Mucosa of rectum (tissue), 2 donors: Measurements from ENCODE around the gene GNL2.
"Not testable (repeated sequence)": the region's sequence is repeated elsewhere in the genome, so short reads cannot be mapped to it uniquely, and the experiment has no call there.

Experiments
- H3K27ac ChIP-seq, 2 donors: one replicate each; pipeline ENCODE4 v1.7.0; 2013; ENCODE audit warnings: inconsistent platforms in 2 of 2, low read depth in 2 of 2, low read length in 2 of 2
- H3K27me3 ChIP-seq, 2 donors: one replicate each; pipeline ENCODE4 v1.7.0; 2013; ENCODE audit warnings: low read length in 2 of 2; ENCODE audit not compliant: control insufficient read depth in 2 of 2, insufficient read depth in 2 of 2
- H3K36me3 ChIP-seq, 2 donors: one replicate each; pipeline ENCODE4 v1.7.0; 2013; ENCODE audit warnings: low read length in 2 of 2; ENCODE audit not compliant: control insufficient read depth in 2 of 2, insufficient read depth in 2 of 2
- H3K4me1 ChIP-seq, 2 donors: one replicate each; pipeline ENCODE4 v1.7.0; 2013; ENCODE audit warnings: low read length in 2 of 2, mild to moderate bottlenecking in 1 of 2; ENCODE audit not compliant: control insufficient read depth in 2 of 2, insufficient read depth in 2 of 2
- H3K4me3 ChIP-seq, 2 donors: one replicate each; pipeline ENCODE4 v1.7.0; 2013; ENCODE audit warnings: low read length in 2 of 2
- H3K9ac ChIP-seq, 2 donors: one replicate each; pipeline ENCODE4 v1.7.0; 2013; ENCODE audit warnings: low read length in 2 of 2, low read depth in 1 of 2, mild to moderate bottlenecking in 1 of 2
- H3K9me3 ChIP-seq, 2 donors: one replicate each; pipeline ENCODE4 v1.7.0; 2013; ENCODE audit warnings: low read length in 2 of 2; ENCODE audit not compliant: control insufficient read depth in 2 of 2
- donor health status: healthy.
- donor health status: Normal muscosa, but diverticular disease.

GNL2 gene

GRCh38 chr1:37588939-37589338 lies 6.8 kb downstream of the GNL2 start:
- no peak overlapping the region for H3K27ac ChIP-seq
- no peaks in the 10 kb centered on the region for H3K9me3 ChIP-seq
- no peaks in the 10 kb centered on the region for H3K27me3 ChIP-seq
- H3K36me3 ChIP-seq, result peaks cover 54 to 59% of the 10 kb centered on the region in 2 donors
- no peak overlapping the region for H3K9ac ChIP-seq
- H3K4me1 ChIP-seq, result peaks cover 0 to under 1% of the 10 kb centered on the region in 2 donors
- H3K4me3 ChIP-seq, result no peak overlapping the region

DNA sequence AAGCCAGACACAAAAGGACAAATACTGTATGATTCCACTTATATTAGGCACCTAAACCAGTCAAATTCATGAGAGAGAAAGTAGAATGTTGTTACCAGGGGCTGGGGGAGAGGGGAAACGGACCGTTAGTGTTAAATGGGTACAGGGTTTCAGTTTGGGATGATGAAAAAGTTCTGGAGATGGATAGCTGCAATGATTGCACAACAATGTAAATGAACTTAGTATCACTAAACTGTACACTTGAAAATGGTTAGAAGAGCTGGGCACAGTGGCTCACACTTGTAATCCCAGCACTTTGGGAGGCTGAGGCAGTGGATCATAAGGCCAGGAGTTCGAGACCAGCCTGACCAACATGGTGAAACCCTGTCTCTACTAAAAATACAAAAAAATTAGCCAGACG lies 11.2 kb downstream of the GNL2 start:
- not testable (repeated sequence) for H3K27me3 ChIP-seq, H3K4me3 ChIP-seq, H3K27ac ChIP-seq, H3K4me1 ChIP-seq, H3K9ac ChIP-seq, H3K9me3 ChIP-seq
- H3K36me3 ChIP-seq, result peaks cover 59 to 62% of the 10 kb centered on the region in 2 donors

DNA sequence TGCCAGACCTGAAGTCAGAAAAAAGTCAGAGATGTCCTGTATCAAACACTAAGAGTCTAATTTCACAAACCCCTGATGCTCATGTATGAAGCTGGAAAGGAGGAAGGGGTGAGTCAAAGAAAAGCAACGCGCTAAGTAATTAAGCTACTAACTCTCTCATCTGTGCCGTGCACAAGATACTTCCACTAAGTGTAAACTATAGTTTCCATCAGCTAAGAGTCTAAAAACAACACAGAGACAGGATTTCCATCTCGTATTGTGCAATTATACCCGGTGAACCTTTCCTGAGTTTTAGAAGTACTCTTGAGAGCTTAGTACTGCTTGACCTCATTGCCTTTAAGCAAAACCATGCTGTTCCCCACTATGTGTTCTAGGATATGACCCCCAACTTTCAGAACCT lies 20.0 kb downstream of the GNL2 start:
- no peak overlapping the region for H3K27ac ChIP-seq

GRCh38 chr1:37574834-37575480 lies 20.8 kb downstream of the GNL2 start:
- Histone ChIP-seq H3K27me3 (no peaks in the 10 kb centered on the region), H3K36me3 (peaks cover 72 to 77% of the 10 kb centered on the region in 2 donors), H3K27ac (no peak overlapping the region), H3K9me3 (no peaks in the 10 kb centered on the region), H3K9ac (no peak overlapping the region), H3K4me1 (no peaks in the 10 kb centered on the region), H3K4me3 (no peak overlapping the region)

More for the DNA sequence above, 20.0 kb downstream of the GNL2 start:
- Histone ChIP-seq H3K36me3 (peaks cover 72 to 79% of the 10 kb centered on the region in 2 donors), H3K27me3 (no peaks in the 10 kb centered on the region), H3K4me3 (no peak overlapping the region), H3K9ac (no peak overlapping the region), H3K9me3 (no peaks in the 10 kb centered on the region), H3K4me1 (no peaks in the 10 kb centered on the region)

DNA sequence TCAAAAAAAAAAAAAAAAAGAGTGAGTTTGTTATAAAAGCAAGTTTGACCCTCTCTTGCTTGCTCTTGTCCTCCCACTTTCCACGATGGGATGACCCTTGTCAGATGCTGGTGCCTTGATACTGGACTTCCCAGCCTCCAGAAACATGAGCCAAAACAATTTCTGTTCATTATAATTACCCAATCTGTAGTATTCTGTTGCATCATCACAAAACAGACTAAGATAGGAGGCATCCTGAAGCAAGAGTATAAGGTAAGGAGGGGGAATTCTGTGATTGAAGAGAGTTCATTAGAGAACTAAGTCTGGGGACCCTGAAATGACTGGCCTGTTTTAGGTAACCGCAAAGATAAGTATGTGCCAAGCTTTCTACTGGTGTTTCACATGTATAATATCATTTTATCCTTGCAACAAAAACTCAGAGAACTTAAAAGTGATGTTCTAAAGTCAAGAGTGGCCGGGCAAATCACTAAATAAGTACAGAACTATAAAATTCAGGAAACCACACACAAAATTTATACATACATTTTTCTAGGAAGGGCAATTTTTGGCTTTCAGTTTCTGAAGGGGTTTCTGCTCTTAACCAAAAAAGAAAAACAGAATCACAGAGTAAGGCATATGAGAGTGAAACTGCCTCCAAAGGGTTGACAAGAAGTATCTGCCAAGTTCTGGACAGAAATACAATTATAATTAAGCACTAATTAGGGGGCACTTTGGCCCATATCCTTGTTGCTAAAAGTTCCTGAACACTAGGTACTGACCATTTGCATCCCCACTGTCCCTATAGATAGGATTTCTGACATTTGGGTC lies 25.0 kb downstream of the GNL2 start:
- Histone ChIP-seq H3K9me3 (no peaks in the 10 kb centered on the region), H3K27me3 (no peaks in the 10 kb centered on the region), H3K4me3 (no peak overlapping the region), H3K9ac (no peak overlapping the region), H3K4me1 (no peaks in the 10 kb centered on the region), H3K36me3 (peaks cover 88 to 94% of the 10 kb centered on the region in 2 donors), H3K27ac (no peak overlapping the region)

GRCh38 chr1:37567023-37567422 lies 28.7 kb downstream of the GNL2 start:
- Histone ChIP-seq H3K36me3 (peaks cover 65 to 72% of the 10 kb centered on the region in 2 donors), H3K9me3 (no peaks in the 10 kb centered on the region), H3K27ac (no peak overlapping the region), H3K27me3 (no peaks in the 10 kb centered on the region), H3K9ac (no peak overlapping the region), H3K4me1 (peaks cover 0 to 5% of the 10 kb centered on the region in 2 donors), H3K4me3 (no peak overlapping the region)

DNA sequence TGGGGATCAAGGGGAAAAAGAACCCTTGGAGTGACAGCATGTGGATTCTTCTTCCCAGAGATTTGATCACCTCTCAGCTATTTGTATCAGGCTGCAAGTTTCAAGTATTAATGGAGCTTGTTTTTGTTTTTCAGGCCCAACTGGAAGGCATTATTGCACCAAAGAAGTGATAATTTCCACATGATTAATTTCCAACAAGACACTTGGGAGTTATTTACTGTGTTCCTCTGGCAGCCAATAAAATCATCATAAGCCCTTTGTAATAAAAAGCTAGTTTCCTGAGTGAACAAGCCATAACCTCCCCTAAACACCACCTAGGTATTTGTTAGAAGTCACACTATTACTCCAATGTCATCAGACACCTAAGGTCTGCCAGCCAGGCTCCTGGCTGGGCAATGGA lies 30.8 kb downstream of the GNL2 start:
- H3K4me1 ChIP-seq, result peaks cover 0 to 5% of the 10 kb centered on the region in 2 donors
- H3K4me3 ChIP-seq, result no peak overlapping the region
- peaks cover 47 to 54% of the 10 kb centered on the region in 2 donors for H3K36me3 ChIP-seq
- no peak overlapping the region for H3K27ac ChIP-seq
- H3K9me3 ChIP-seq, result no peaks in the 10 kb centered on the region
- no peak overlapping the region for H3K9ac ChIP-seq
- H3K27me3 ChIP-seq, result no peaks in the 10 kb centered on the region

DNA sequence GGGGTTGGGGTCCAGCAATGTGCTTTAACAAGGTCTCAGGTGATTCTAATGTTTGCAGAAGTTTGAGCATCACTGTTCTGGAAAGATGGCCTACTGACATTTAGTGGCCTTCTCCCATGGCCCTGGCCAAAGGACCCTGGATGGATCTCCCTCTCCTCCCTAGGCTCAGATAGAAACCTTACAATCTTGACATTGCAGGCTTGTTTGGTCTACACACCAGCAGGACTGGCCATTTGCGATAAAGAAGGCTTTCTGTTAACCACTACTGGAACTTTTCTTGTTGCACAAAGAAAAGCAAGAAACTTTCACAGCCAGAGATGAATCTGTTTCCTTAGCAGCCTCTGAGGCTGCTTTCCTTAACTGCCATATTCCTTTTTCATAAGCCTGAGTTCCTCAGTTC lies 32.8 kb downstream of the GNL2 start:
- Histone ChIP-seq H3K9ac (no peak overlapping the region), H3K9me3 (no peaks in the 10 kb centered on the region), H3K4me3 (no peak overlapping the region), H3K27me3 (no peaks in the 10 kb centered on the region), H3K36me3 (peaks cover 31 to 35% of the 10 kb centered on the region in 2 donors), H3K4me1 (peaks cover 0 to 5% of the 10 kb centered on the region in 2 donors), H3K27ac (no peak overlapping the region)

- Histone ChIP-seq H3K27me3 (no peaks in the 10 kb centered on the region), H3K27ac (no peak overlapping the region), H3K36me3 (peaks cover 16 to 20% of the 10 kb centered on the region in 2 donors), H3K4me3 (no peak overlapping the region), H3K9me3 (no peaks in the 10 kb centered on the region), H3K9ac (no peak overlapping the region), H3K4me1 (peaks cover 7% of the 10 kb centered on the region in 2 donors)
Measured at GRCh38 chr1:37561133-37562132, 34.3 kb downstream of the GNL2 start.
